GM12873 (cell line): ENCODE measurements around the gene CNOT4.

Experiments used
- CTCF ChIP-seq: IDR thresholded peaks from 2 replicates; pipeline ENCODE4 v1.5.1; 2012; ENCODE audit warnings: low read depth, mild to moderate bottlenecking, moderate library complexity, low read length, control low read depth; ENCODE audit not compliant: insufficient read depth; ENCODE audit errors: missing control alignments

The CNOT4 gene

DNA sequence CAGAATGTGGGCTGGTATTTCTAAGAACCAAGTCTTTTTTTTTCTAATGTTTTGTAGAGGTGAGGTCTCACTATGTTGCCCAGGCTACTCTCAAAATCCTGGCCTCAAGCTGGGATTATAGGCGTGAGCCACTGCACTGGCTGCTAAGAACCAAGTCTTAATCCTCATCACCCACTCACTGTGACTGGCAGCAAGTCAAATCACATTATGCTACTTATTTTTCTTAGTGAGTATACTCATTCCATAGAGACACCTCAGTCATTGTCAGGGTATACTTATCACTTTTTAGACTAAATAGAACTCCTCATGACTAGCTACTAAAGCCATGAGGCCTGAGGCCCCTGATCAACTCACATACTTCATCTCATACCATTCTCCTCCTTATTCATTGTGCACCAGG, 160.2 kb downstream of the CNOT4 start:
- no peak for TF ChIP-seq CTCF

DNA sequence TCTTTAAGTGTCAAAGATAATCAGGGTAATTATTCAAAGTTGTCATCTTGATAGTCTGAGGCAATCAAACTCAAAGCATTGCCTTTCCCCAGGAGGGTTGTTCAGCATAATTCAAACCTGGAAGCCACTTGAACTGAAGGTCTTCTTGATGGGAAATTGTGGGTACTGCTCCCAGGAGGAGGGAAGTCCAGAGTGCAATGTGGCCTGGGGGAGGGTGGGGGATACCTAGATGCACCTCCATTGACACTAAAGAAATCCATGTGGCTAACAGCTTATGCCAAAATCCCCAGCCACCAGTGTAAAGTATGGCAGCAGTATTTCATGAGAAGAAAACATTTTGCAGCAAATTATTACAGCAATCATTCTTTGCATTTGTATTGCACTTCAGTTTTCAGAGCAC, 161.4 kb downstream of the CNOT4 start:
- no peak for TF ChIP-seq CTCF

GRCh38 chr7:135343361-135343760, 166.5 kb downstream of the CNOT4 start:
- TF ChIP-seq CTCF: no peak

GRCh38 chr7:135342887-135343286, 167.0 kb downstream of the CNOT4 start:
- TF ChIP-seq CTCF: no peak

- no peak for TF ChIP-seq CTCF
Observed at GRCh38 chr7:135341049-135341448, 168.9 kb downstream of the CNOT4 start.

GRCh38 chr7:135337977-135338550, 171.8 kb downstream of the CNOT4 start:
- no peak for TF ChIP-seq CTCF

GRCh38 chr7:135337506-135337905, 172.4 kb downstream of the CNOT4 start:
- TF ChIP-seq CTCF: no peak

DNA sequence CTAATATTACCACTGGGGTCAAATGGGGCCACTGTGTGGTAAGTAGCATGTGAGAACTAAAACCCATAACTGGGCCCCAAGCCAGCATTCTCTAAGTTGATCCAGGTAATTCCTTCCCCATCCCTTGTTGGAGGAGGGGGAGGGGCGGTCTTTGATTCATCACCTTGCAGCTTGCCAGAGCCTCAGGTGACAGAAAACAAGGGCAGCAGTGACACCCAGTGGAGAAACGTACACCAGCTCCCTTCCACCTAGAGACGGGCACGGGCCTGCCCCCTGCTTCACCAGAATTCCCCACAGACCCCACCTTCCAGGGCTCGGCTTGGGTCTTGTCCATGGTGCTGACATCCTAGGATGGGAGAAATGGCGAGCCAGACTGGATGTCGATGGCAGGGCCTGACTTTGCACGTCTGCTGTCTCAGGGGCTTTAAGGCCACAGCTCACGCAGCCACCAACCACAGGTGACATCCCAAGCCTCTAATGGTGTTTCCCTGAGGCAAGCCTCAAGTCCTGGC, 174.2 kb downstream of the CNOT4 start:
- peak; percentile 65 for TF ChIP-seq CTCF
